ENCODE data around the gene STAMBP.

DNA sequence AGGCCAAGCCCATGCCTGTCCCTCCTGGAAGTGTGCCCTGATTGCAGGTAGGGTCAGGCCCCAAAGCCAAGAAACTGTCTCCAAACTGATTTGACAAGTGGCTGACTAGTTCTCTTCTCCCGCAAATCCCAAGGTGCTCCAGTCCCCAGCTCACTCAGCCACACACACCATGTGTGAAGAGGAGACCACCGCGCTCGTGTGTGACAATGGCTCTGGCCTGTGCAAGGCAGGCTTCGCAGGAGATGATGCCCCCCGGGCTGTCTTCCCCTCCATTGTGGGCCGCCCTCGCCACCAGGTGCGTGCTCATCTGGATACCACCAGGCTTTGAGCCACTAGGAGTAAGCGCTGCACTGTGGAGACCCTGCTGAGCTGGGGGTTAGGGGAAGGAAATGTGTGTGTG, 72.4 kb downstream of the STAMBP start:
- TF ChIP-seq, protein P1, sequence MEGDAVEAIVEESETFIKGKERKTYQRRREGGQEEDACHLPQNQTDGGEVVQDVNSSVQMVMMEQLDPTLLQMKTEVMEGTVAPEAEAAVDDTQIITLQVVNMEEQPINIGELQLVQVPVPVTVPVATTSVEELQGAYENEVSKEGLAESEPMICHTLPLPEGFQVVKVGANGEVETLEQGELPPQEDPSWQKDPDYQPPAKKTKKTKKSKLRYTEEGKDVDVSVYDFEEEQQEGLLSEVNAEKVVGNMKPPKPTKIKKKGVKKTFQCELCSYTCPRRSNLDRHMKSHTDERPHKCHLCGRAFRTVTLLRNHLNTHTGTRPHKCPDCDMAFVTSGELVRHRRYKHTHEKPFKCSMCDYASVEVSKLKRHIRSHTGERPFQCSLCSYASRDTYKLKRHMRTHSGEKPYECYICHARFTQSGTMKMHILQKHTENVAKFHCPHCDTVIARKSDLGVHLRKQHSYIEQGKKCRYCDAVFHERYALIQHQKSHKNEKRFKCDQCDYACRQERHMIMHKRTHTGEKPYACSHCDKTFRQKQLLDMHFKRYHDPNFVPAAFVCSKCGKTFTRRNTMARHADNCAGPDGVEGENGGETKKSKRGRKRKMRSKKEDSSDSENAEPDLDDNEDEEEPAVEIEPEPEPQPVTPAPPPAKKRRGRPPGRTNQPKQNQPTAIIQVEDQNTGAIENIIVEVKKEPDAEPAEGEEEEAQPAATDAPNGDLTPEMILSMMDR (IDR thresholded peaks at IDR 0.05; ENCODE audit: low read depth, low read length), result no peak
- TF ChIP-seq EZH2phosphoT487 (IDR thresholded peaks at IDR 0.05; ENCODE audit: low read depth), result no peak

Data from OCI-LY3 (cell line).